Measurements from ENCODE around the gene PPID. TPM values are rescaled to one million over a fixed set of nuclear protein-coding genes. Genes with fewer than 3 reads are reported as not detected.
"Not testable (repeated sequence)": the region's sequence is repeated elsewhere in the genome, so short reads cannot be mapped to it uniquely, and the experiment has no call there.

PPID gene
- total and polyA plus RNA-seq, 12 donors = 12.3 to 95.6 (median 20.8) TPM

- no peak for TF ChIP-seq CTCF (IDR thresholded peaks at IDR 0.05)
- no peak for TF ChIP-seq POLR2A (IDR thresholded peaks at IDR 0.05)
- Histone ChIP-seq H3K9me3 (replicated peaks in 1 of 3) (no peaks in the 10 kb centered on the region), H3K4me1 (replicated peaks in 1 of 2) (no peaks in the 10 kb centered on the region), H3K4me3 (no peak overlapping the region), H3K36me3 (replicated peaks in 1 of 2) (no peaks in the 10 kb centered on the region), H3K27ac (no peak overlapping the region), H3K27me3 (no peaks in the 10 kb centered on the region)
- intact Hi-C loops (cut with DNase I) = no loop called here
- DNase-seq = no peak
- 40 to 49% (median 45%) methylated on average over 2 of the region's 2 CpGs for whole genome bisulfite sequencing, 4 donors
Observed at GRCh38 chr4:158763462-158763861, 40.3 kb upstream of the PPID start.

GRCh38 chr4:158762553-158762952, 39.4 kb upstream of the PPID start:
- Histone ChIP-seq H3K27ac (no peak overlapping the region), H3K36me3 (replicated peaks in 1 of 2) (no peaks in the 10 kb centered on the region), H3K27me3 (no peaks in the 10 kb centered on the region), H3K4me1 (replicated peaks in 1 of 2) (no peaks in the 10 kb centered on the region), H3K9me3 (replicated peaks in 1 of 3) (no peaks in the 10 kb centered on the region), H3K4me3 (no peak overlapping the region)
- intact Hi-C loops (cut with DNase I) = no loop called here
- TF ChIP-seq POLR2A (IDR thresholded peaks at IDR 0.05) (no peak), CTCF (IDR thresholded peaks at IDR 0.05) (no peak)
- 74 to 84% (median 83%) methylated on average over 4 of the region's 4 CpGs for WGBS, 4 donors
- DNase-seq = no peak

- WGBS, 4 donors = 79 to 85% (median 82%) methylated on average over 4 of the region's 4 CpGs
- no peak overlapping the region for H3K27ac ChIP-seq
- TF ChIP-seq POLR2A (IDR thresholded peaks at IDR 0.05) (no peak), CTCF (IDR thresholded peaks at IDR 0.05) (no peak)
- H3K4me1 ChIP-seq (replicated peaks in 1 of 2) = no peaks in the 10 kb centered on the region
- no peaks in the 10 kb centered on the region for H3K27me3 ChIP-seq
- H3K36me3 ChIP-seq (replicated peaks in 1 of 2) = no peaks in the 10 kb centered on the region
- intact Hi-C loops (cut with DNase I) = no loop called here
- DNase-seq = no peak
- H3K9me3 ChIP-seq (replicated peaks in 1 of 3) = no peaks in the 10 kb centered on the region
- H3K4me3 ChIP-seq = no peak overlapping the region
Observed at GRCh38 chr4:158760866-158761265, 37.7 kb upstream of the PPID start.

GRCh38 chr4:158759539-158759938, 36.3 kb upstream of the PPID start:
- H3K4me3 ChIP-seq; H3K27ac ChIP-seq; H3K9me3 ChIP-seq (replicated peaks in 1 of 3); H3K4me1 ChIP-seq (replicated peaks in 1 of 2); H3K27me3 ChIP-seq; DNase-seq; intact Hi-C loops (cut with DNase I); H3K36me3 ChIP-seq (replicated peaks in 1 of 2): not testable (repeated sequence)
- 92 to 97% (median 94%) methylated on average over 19 to 20 of the region's 20 CpGs for WGBS, 4 donors

GRCh38 chr4:158758703-158759102, 35.5 kb upstream of the PPID start:
- Histone ChIP-seq H3K9me3 (replicated peaks in 1 of 3) (no peaks in the 10 kb centered on the region), H3K27ac (no peak overlapping the region), H3K27me3 (no peaks in the 10 kb centered on the region), H3K4me1 (replicated peaks in 1 of 2) (no peaks in the 10 kb centered on the region), H3K36me3 (replicated peaks in 1 of 2) (no peaks in the 10 kb centered on the region), H3K4me3 (no peak overlapping the region)
- 85 to 95% (median 90%) methylated on average over 4 of the region's 4 CpGs for WGBS, 4 donors
- intact Hi-C loops (cut with DNase I) = no loop called here
- no peak for TF ChIP-seq CTCF (IDR thresholded peaks at IDR 0.05)
- no peak for TF ChIP-seq POLR2A (IDR thresholded peaks at IDR 0.05)
- DNase-seq = no peak
